Chondrocyte (in vitro differentiated cells): ENCODE measurements around the gene GNB2. TPM values are rescaled to one million over a fixed set of nuclear protein-coding genes. Genes with fewer than 3 reads are reported as not detected.
A peak's percentile ranks its signal among the peaks of the same experiment; 100 is the strongest.

Experiments used
- DNase-seq: peaks from one replicate; pipeline ENCODE4 v3.0.0; 2021; ENCODE audit warnings: mixed read lengths, low spot score
- H3K27ac Mint-ChIP-seq: one replicate; pipeline ENCODE4 v1.8.0; 2021; ENCODE audit warnings: mild to moderate bottlenecking, moderate library complexity, mixed read lengths; ENCODE audit not compliant: unreplicated experiment
- H3K27me3 Mint-ChIP-seq: 2 replicates; pipeline ENCODE4 v1.8.0; 2021; ENCODE audit warnings: low read depth, mixed read lengths
- H3K36me3 Mint-ChIP-seq: 2 replicates; pipeline ENCODE4 v1.8.0; 2021; ENCODE audit warnings: low read depth, mixed read lengths
- H3K4me1 Mint-ChIP-seq: 2 replicates; pipeline ENCODE4 v1.8.0; 2021; ENCODE audit warnings: low read depth, mild to moderate bottlenecking, mixed read lengths
- H3K4me3 Mint-ChIP-seq: one replicate; pipeline ENCODE4 v1.8.0; 2021; ENCODE audit warnings: mild to moderate bottlenecking, moderate library complexity, mixed read lengths; ENCODE audit not compliant: unreplicated experiment
- H3K9me3 Mint-ChIP-seq: 2 replicates; pipeline ENCODE4 v1.8.0; 2021; ENCODE audit warnings: low read depth, mixed read lengths
- total RNA-seq: library from RNA; stranded (reverse); gene quantifications from 3 replicates; pipeline ENCODE4 v1.2.1, GENCODE V29; 2021
- TF ChIP-seq, protein P1 (sequence below): fragments of 200-600 bp; sonication (generic); IDR thresholded peaks from 2 replicates; pipeline ENCODE4 v1.5.0; 2021; ENCODE audit warnings: antibody characterized with exemption, mild to moderate bottlenecking, moderate library complexity

GNB2 gene
- total RNA-seq, 1 donor from 2014 or later = 202 TPM

DNA sequence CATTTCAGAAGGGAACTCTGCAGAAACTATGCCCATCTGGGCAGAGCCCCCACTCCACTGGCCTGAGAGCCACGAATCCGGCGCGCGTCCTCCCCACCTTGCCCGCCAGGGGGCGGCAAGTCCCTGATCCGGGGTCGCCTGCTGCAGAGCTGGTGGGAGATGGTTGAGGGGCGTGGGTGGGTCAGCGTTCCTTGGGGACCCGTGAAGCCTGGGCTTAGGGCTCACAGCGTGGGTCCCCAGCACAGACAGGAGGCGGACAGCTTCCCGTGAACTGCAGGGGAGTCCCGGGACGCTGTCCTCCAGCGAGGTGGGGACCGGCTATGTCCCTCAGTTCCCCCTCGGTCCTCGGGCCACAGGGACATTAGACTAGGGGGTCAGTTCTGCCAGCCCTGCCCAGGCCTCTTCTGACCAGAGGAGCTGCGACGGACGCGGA lies 31.8 kb downstream of the GNB2 start:
- peaks cover 6% of the 10 kb centered on the region for H3K27me3 Mint-ChIP-seq

DNA sequence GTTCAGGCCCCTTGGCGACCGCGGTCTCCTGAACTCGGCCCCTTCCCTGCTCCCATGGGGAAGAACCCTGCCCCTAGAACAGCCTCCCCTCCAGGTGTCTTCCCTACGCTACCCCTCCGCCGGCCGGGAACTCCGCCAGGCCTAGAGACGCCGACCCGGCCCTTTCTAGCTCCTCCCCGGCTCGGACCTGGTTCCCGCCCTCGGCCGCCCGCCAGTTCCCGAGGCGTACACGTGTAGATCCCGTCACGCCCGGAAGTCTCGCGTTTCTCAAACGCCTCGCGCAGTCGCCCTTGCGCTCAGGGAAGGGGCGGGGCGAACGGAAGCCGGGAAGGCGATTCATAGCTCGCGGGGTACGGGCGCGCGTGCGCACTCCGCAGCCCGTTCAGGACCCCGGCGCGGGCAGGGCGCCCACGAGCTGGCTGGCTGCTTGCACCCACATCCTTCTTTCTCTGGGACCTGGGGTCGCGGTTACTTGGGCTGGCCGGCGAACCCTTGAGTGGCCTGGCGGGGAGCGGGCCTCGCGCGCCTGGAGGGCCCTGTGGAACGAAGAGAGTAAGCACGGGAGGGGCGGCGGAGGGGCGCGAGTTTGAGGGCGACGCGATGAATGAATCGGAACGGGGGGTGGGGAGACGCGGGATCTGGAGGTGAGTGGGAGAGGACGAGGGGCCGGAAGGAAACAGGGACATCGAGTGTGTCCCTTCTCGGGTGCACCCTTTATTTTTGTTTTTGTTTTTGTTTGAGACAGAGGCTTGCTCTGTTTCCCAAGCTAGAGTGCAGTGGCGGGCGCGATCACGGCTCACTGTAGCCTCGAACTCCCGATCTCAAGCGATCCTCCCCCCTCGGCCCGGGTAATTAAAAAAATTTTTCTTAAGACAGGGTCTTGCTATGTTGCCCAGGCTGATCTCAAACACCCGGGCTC lies 32.5 kb downstream of the GNB2 start, which contains the start of gene POP7:
Gene POP7, plus strand, starts transcription at position 369 of the 919 bp plus-strand sequence. CDS start 710 bp downstream, outside the sequence.
- TF ChIP-seq, protein P1, sequence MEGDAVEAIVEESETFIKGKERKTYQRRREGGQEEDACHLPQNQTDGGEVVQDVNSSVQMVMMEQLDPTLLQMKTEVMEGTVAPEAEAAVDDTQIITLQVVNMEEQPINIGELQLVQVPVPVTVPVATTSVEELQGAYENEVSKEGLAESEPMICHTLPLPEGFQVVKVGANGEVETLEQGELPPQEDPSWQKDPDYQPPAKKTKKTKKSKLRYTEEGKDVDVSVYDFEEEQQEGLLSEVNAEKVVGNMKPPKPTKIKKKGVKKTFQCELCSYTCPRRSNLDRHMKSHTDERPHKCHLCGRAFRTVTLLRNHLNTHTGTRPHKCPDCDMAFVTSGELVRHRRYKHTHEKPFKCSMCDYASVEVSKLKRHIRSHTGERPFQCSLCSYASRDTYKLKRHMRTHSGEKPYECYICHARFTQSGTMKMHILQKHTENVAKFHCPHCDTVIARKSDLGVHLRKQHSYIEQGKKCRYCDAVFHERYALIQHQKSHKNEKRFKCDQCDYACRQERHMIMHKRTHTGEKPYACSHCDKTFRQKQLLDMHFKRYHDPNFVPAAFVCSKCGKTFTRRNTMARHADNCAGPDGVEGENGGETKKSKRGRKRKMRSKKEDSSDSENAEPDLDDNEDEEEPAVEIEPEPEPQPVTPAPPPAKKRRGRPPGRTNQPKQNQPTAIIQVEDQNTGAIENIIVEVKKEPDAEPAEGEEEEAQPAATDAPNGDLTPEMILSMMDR = no peak
- Mint-ChIP-seq H3K36me3 (peaks cover 1% of the 10 kb centered on the region), H3K4me3 (peak within 1 kb of the TSS; percentile 96), H3K9me3 (no peaks in the 10 kb centered on the region), H3K27me3 (peaks cover 6% of the 10 kb centered on the region), H3K27ac (peak within 1 kb of the TSS; percentile 89), H3K4me1 (peaks cover 12% of the 10 kb centered on the region)
- peak; percentile 100 for DNase-seq

More for the DNA sequence above, 31.8 kb downstream of the GNB2 start:
- DNase-seq = no peak
- Mint-ChIP-seq H3K9me3 (no peaks in the 10 kb centered on the region), H3K36me3 (peaks cover 1% of the 10 kb centered on the region), H3K27ac (peak overlapping the region; percentile 89), H3K4me3 (peak overlapping the region; percentile 96), H3K4me1 (peaks cover 12% of the 10 kb centered on the region)
- TF ChIP-seq, protein P1 = peak; percentile 99

DNA sequence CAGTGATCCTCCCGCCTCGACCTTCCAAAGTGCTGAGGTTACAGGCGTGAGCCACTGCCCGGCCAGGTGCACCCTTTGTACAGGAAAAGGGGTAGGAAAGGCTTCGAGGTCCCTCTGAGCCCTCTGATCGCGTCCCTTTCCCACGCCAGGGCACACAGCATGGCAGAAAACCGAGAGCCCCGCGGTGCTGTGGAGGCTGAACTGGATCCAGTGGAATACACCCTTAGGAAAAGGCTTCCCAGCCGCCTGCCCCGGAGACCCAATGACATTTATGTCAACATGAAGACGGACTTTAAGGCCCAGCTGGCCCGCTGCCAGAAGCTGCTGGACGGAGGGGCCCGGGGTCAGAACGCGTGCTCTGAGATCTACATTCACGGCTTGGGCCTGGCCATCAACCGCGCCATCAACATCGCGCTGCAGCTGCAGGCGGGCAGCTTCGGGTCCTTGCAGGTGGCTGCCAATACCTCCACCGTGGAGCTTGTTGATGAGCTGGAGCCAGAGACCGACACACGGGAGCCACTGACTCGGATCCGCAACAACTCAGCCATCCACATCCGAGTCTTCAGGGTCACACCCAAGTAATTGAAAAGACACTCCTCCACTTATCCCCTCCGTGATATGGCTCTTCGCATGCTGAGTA lies 33.3 kb downstream of the GNB2 start:
- H3K27ac Mint-ChIP-seq = peak overlapping the region; percentile 89
- peaks cover 1% of the 10 kb centered on the region for H3K36me3 Mint-ChIP-seq
- H3K4me1 Mint-ChIP-seq = peaks cover 12% of the 10 kb centered on the region
- H3K4me3 Mint-ChIP-seq = peak overlapping the region; percentile 96
- DNase-seq = no peak
- TF ChIP-seq, protein P1 = no peak
- H3K27me3 Mint-ChIP-seq = peaks cover 4% of the 10 kb centered on the region
- H3K9me3 Mint-ChIP-seq = no peaks in the 10 kb centered on the region

DNA sequence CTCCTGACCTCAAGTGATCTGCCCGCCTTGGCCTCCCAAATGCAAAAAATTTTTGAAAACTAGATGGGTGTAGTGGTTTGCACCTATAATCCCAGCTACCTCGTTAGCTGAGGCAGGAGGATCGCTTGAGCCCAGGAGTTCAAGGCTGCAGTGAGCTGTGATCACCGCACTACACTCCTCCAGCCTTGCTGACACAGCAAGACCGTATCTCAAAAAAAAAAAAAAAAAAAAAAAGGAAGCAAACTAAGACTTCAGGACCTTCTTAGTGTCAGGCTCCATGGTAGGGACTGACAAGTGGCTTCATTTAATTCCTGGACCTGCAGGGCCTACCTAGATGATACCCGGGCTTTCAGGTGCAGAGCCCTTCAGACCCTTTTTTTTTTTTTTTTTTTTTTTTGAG lies 34.9 kb downstream of the GNB2 start:
- Mint-ChIP-seq H3K4me1 (peaks cover 12% of the 10 kb centered on the region), H3K4me3 (no peak overlapping the region), H3K36me3 (peaks cover 1% of the 10 kb centered on the region), H3K27ac (no peak overlapping the region), H3K27me3 (no peaks in the 10 kb centered on the region), H3K9me3 (no peaks in the 10 kb centered on the region)
- no peak for DNase-seq
- TF ChIP-seq, protein P1 = no peak

DNA sequence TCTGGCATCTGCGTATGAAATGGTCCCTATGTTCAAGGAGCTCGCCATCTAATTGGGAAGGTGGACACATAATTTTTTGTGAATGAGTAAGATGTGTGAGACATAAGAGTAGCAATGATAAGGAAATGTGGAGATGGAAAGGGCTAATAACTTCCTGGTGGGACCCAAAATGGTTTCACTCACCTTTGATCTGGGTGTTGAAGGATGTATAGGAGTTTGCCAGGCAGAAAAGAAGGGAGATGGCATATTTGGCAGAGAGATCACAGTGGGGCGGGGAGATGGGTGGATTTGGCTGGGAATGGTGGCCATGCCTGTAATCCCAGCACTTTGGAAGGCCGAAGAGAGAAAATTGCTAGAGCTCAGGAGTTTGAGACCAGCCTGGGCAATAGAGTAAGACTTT lies 36.9 kb downstream of the GNB2 start:
- H3K4me3 Mint-ChIP-seq = no peak overlapping the region
- TF ChIP-seq, protein P1 = no peak

More for the DNA sequence above, 36.9 kb downstream of the GNB2 start:
- H3K36me3 Mint-ChIP-seq = peaks cover 1% of the 10 kb centered on the region
- H3K27ac Mint-ChIP-seq = no peak overlapping the region
- H3K27me3 Mint-ChIP-seq = no peaks in the 10 kb centered on the region
- DNase-seq = no peak
- H3K4me1 Mint-ChIP-seq = peaks cover 12% of the 10 kb centered on the region
- no peaks in the 10 kb centered on the region for H3K9me3 Mint-ChIP-seq
